A673 (cell line): ENCODE measurements around the gene HGD.

Experiments used
- CTCF ChIP-seq: fragments of 300-800, 200-600 bp; sonication (generic); conservative IDR thresholded peaks from 2 replicates; pipeline ENCODE4 v1.5.1; 2017; ENCODE audit warnings: low read depth, mild to moderate bottlenecking, antibody characterized with exemption, low read length, moderate library complexity, mixed read lengths
- EZH2 ChIP-seq: fragments of 200-600 bp; sonication (generic); IDR thresholded peaks from 2 replicates; pipeline ENCODE4 v1.6.1; 2017; ENCODE audit warnings: borderline replicate concordance, low read depth, mild to moderate bottlenecking, mixed read lengths, antibody characterized with exemption, low read length; ENCODE audit not compliant: poor library complexity, severe bottlenecking

GRCh38 chr3:120637851-120638559, 44.0 kb downstream of the HGD start:
- TF ChIP-seq CTCF (no peak), EZH2 (no peak)
